Breast epithelium (tissue), 3 donors: ENCODE results near the gene THBS3.
"Not testable (repeated sequence)": the region's sequence is repeated elsewhere in the genome, so short reads cannot be mapped to it uniquely, and the experiment has no call there.

Experiments used
- POLR2A ChIP-seq: fragments of 450-650 bp; IDR thresholded peaks from one replicate; pipeline ENCODE4 v1.6.1; 2016; ENCODE audit warnings: antibody characterized with exemption, mild to moderate bottlenecking, moderate library complexity
- POLR2AphosphoS5 ChIP-seq, 3 donors: sonication (generic); formaldehyde crosslinking; IDR thresholded peaks; one replicate each; pipeline ENCODE4 v1.6.1; 2017; ENCODE audit warnings: antibody characterized with exemption in 3 of 3

DNA sequence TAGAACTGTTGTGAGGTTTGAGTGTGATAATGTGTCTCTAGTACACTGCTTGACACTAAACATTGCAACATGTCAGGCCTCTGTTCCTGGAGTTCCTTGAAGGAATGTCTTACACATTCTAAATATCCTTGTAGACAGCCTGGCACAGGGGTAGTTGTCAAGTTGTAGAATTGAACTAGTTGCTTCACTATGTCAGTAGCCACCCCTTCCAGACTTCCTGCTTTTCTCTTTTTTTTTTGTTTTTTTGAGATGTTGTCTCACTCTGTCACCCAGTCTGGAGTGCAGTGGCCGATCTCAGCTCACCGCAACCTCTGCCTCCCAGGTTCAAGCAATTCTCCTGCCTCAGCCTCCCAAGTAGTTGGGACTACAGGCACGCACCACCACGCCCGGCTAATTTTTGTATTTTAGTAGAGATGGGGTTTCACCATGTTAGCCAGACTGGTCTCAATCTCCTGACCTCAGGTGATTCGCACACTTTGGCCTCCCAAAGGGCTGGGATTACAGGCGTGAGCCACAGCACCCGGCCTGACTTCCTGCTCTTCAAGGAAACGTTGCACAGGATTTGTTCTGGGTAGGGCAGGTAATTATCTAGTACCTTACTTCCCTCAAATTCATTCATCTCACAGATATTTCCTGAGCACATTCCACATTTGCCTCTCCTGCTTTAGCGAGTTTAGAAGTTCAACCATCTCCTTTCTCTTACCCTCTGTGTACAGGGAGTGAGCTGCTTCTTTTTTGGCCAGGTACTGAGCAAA lies 12.7 kb upstream of the THBS3 start:
- TF ChIP-seq POLR2AphosphoS5 (IDR thresholded peaks at IDR 0.05); POLR2A: not testable (repeated sequence)
